K562 (cell line): ENCODE results near the gene NDUFAF4. TPM values are rescaled to one million over a fixed set of nuclear protein-coding genes. Genes with fewer than 3 reads are reported as not detected.

Source experiments
- CCNT2 ChIP-seq: IDR thresholded peaks from 2 replicates; pipeline ENCODE4 v1.6.1; 2011; ENCODE audit warnings: borderline replicate concordance, low read depth, mild to moderate bottlenecking, moderate library complexity, mixed read lengths, low read length; ENCODE audit not compliant: insufficient read length; ENCODE audit errors: extremely low read depth
- CEBPB ChIP-seq: fragments of 450-650 bp; IDR thresholded peaks from 2 replicates; pipeline ENCODE4 v1.6.1; 2016; ENCODE audit warnings: missing genetic modification characterization, missing compliant biosample characterization
- EGR1 ChIP-seq: fragments of 450-650 bp; conservative IDR thresholded peaks from 2 replicates; pipeline ENCODE4 v1.6.1; 2017; ENCODE audit warnings: mild to moderate bottlenecking
- MTA3 ChIP-seq: fragments of 450-650 bp; formaldehyde crosslinking; IDR thresholded peaks from 2 replicates; pipeline ENCODE4 v1.6.1; 2017; ENCODE audit warnings: mild to moderate bottlenecking, borderline replicate concordance
- PHF21A ChIP-seq: fragments of 450-650 bp; IDR thresholded peaks from 2 replicates; pipeline ENCODE4 v1.6.1; 2017; ENCODE audit warnings: low read depth, borderline replicate concordance
- RFX5 ChIP-seq: IDR thresholded peaks from 2 replicates; pipeline ENCODE4 v1.6.1; 2011; ENCODE audit warnings: low read depth, mild to moderate bottlenecking, improper control_type of control experiment, low read length
- TAF7 ChIP-seq: fragments of 450-650 bp; IDR thresholded peaks from 2 replicates; pipeline ENCODE4 v1.6.1; 2016; ENCODE audit warnings: missing genetic modification characterization, missing compliant biosample characterization
- ZNF445 ChIP-seq: fragments of 250-450 bp; sonication (Bioruptor Pico); IDR thresholded peaks from 2 replicates; pipeline ENCODE4 v1.4.0; 2020; ENCODE audit warnings: low read depth, mild to moderate bottlenecking, moderate library complexity
- ZNF699 ChIP-seq: fragments of 250-450 bp; sonication (Bioruptor Pico); IDR thresholded peaks from 2 replicates; pipeline ENCODE4 v1.8.0; 2021; ENCODE audit warnings: mild to moderate bottlenecking, moderate library complexity; ENCODE audit not compliant: insufficient replicate concordance
- polyA plus RNA-seq, 8 experiments: library from polyadenylated mRNA; depleted of rRNA in 4 of 8; stranded (reverse) in 5 of 8; unstranded in 3 of 8; fragments of >200 nt; fragmentation: Nextera tagmentation in 2 of 8; fragmentation: Illumina TruSeq in 1 of 8; extraction: Ambion mirVana in 2 of 8; extraction: Trizol in 1 of 8; gene quantifications; 2 replicates each; pipeline versions ENCODE4 v1.2.1 to v1.2.3, GENCODE V29; 2011 to 2014; ENCODE audit warnings: inconsistent platforms in 1 of 8, missing spikeins in 1 of 8
- total RNA-seq, 7 experiments: library from RNA; depleted of rRNA in 6 of 7; stranded (reverse); fragments of >200 nt in 6 of 7; fragmentation: Illumina TruSeq in 2 of 7; extraction: Trizol in 2 of 7; gene quantifications; 2 replicates each; pipeline versions ENCODE4 v1.2.1 to v1.2.3, GENCODE V29; 2011 to 2021; ENCODE audit warnings: low replicate concordance in 1 of 7
- TF ChIP-seq, protein P1 (sequence below): sonication (generic); formaldehyde crosslinking; IDR thresholded peaks from 2 replicates; pipeline ENCODE4 v1.8.0; 2023; ENCODE audit warnings: mild to moderate bottlenecking, missing genetic modification reagents
- TF ChIP-seq, protein P2 (sequence below): fragments of 450-650 bp; IDR thresholded peaks from 2 replicates; pipeline ENCODE4 v1.6.1; 2016
- TF ChIP-seq, protein P3 (sequence below), 2 experiments: fragments of 450-650 bp in 1 of 2; sonication (generic) in 1 of 2; formaldehyde crosslinking in 1 of 2; IDR thresholded peaks; 2 replicates each; pipeline versions ENCODE4 v1.7.1 to v1.9.0; 2016 to 2022; ENCODE audit warnings: inconsistent platforms in 1 of 2, mild to moderate bottlenecking in 1 of 2, missing genetic modification reagents in 1 of 2
- TF ChIP-seq, protein P4 (sequence below): fragments of 200-800 bp; sonication (Bioruptor generic); IDR thresholded peaks from 2 replicates; pipeline ENCODE4 v1.6.1; 2017; ENCODE audit warnings: missing genetic modification characterization, missing compliant biosample characterization

The NDUFAF4 gene
- total and polyA plus RNA-seq, 9 of the 15 experiments (the other 6 are each of a cell fraction or from before 2014, with no cell fraction given) = 45.0 to 418 (median 136) TPM

DNA sequence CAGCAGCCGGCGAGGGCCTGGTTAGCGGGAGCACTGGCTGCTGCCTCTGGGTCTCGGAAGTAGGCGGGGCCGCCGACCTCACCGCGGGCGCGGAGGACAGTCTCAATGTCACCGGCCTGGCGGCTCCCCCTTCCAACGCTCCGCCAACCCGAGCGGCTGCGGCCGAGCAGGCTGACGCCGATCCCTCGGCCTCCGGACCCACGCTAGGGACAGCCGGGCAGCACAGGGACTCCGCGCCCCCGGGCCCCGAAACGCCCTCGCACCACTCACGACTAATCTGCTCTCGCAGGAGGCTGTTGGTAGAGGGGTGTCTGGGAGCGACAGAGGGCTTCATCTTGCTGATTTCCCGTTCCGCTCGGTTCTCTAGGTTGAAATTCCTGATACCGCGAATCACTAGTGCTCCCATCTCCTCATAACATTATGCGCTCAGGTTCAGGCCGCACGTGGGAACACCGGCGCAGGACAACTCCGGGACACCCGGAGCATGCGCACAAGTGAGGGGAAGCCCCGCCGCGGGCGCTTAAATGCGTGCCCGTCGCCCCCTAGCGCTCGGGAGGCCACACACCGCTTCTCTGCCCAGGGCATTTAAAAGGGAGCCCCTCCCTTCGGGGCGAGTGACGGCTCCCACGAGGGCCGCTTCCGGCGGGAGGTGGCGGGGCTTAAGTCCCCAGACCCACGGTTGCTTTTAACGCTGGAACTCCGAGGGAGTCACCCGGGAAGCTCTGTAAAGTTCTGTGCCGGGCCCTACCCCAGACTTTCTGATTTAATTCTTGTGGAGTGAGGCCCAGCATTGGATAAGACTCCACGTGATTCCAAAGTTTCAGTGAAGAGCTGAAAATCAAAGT is at the start of gene NDUFAF4 (continued):
- TF ChIP-seq, protein P1, sequence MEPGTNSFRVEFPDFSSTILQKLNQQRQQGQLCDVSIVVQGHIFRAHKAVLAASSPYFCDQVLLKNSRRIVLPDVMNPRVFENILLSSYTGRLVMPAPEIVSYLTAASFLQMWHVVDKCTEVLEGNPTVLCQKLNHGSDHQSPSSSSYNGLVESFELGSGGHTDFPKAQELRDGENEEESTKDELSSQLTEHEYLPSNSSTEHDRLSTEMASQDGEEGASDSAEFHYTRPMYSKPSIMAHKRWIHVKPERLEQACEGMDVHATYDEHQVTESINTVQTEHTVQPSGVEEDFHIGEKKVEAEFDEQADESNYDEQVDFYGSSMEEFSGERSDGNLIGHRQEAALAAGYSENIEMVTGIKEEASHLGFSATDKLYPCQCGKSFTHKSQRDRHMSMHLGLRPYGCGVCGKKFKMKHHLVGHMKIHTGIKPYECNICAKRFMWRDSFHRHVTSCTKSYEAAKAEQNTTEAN (CRISPR knock-in tag) = no peak; the same call in none of the 2 replicates
- TF ChIP-seq, protein P2, sequence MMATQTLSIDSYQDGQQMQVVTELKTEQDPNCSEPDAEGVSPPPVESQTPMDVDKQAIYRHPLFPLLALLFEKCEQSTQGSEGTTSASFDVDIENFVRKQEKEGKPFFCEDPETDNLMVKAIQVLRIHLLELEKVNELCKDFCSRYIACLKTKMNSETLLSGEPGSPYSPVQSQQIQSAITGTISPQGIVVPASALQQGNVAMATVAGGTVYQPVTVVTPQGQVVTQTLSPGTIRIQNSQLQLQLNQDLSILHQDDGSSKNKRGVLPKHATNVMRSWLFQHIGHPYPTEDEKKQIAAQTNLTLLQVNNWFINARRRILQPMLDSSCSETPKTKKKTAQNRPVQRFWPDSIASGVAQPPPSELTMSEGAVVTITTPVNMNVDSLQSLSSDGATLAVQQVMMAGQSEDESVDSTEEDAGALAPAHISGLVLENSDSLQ = peak; percentile 67
- TF ChIP-seq MTA3 (0 out of 2 replicates have a peak, but pooled peaks have one; percentile 63), TAF7 (tag) (peak; percentile 42; the same call in 1 of the 2 replicates), EGR1 (peak; percentile 58), CCNT2 (peak; percentile 6), RFX5 (no peak), CEBPB (tag) (no peak), ZNF445 (CRISPR knock-in tag) (no peak), ZNF699 (CRISPR knock-in tag) (no peak), PHF21A (no peak)
- TF ChIP-seq, protein P3, sequence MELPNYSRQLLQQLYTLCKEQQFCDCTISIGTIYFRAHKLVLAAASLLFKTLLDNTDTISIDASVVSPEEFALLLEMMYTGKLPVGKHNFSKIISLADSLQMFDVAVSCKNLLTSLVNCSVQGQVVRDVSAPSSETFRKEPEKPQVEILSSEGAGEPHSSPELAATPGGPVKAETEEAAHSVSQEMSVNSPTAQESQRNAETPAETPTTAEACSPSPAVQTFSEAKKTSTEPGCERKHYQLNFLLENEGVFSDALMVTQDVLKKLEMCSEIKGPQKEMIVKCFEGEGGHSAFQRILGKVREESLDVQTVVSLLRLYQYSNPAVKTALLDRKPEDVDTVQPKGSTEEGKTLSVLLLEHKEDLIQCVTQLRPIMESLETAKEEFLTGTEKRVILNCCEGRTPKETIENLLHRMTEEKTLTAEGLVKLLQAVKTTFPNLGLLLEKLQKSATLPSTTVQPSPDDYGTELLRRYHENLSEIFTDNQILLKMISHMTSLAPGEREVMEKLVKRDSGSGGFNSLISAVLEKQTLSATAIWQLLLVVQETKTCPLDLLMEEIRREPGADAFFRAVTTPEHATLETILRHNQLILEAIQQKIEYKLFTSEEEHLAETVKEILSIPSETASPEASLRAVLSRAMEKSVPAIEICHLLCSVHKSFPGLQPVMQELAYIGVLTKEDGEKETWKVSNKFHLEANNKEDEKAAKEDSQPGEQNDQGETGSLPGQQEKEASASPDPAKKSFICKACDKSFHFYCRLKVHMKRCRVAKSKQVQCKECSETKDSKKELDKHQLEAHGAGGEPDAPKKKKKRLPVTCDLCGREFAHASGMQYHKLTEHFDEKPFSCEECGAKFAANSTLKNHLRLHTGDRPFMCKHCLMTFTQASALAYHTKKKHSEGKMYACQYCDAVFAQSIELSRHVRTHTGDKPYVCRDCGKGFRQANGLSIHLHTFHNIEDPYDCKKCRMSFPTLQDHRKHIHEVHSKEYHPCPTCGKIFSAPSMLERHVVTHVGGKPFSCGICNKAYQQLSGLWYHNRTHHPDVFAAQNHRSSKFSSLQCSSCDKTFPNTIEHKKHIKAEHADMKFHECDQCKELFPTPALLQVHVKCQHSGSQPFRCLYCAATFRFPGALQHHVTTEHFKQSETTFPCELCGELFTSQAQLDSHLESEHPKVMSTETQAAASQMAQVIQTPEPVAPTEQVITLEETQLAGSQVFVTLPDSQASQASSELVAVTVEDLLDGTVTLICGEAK (IDR thresholded peaks at IDR 0.05) = no peak
- TF ChIP-seq, protein P3 (CRISPR knock-in tag; IDR thresholded peaks at IDR 0.05) = no peak
- TF ChIP-seq, protein P4, sequence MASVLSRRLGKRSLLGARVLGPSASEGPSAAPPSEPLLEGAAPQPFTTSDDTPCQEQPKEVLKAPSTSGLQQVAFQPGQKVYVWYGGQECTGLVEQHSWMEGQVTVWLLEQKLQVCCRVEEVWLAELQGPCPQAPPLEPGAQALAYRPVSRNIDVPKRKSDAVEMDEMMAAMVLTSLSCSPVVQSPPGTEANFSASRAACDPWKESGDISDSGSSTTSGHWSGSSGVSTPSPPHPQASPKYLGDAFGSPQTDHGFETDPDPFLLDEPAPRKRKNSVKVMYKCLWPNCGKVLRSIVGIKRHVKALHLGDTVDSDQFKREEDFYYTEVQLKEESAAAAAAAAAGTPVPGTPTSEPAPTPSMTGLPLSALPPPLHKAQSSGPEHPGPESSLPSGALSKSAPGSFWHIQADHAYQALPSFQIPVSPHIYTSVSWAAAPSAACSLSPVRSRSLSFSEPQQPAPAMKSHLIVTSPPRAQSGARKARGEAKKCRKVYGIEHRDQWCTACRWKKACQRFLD (CRISPR knock-in tag) = peak; percentile 7
